ENCODE results near the gene SGMS1.

Gene SGMS1

GRCh38 chr10:50387007-50387731 is 236.6 kb downstream of the SGMS1 start:
- no peak for DNase-seq (ENCODE audit: low spot score)
- in situ Hi-C loops (cut with MboI; ENCODE audit: low pct_unique_long_range_greater_than_20kb, low sequenced_read_pairs, unreplicated experiment): no loop called here
- no peak for TF ChIP-seq CTCF (IDR thresholded peaks at IDR 0.05; ENCODE audit: extremely low read depth, insufficient read depth, missing control alignments)

GRCh38 chr10:50385624-50386023 is 238.1 kb downstream of the SGMS1 start:
- TF ChIP-seq CTCF (IDR thresholded peaks at IDR 0.05; ENCODE audit: extremely low read depth, insufficient read depth, missing control alignments): no peak
- in situ Hi-C loops (cut with MboI; ENCODE audit: low pct_unique_long_range_greater_than_20kb, low sequenced_read_pairs, unreplicated experiment): no loop called here
- no peak for DNase-seq (ENCODE audit: low spot score)

GRCh38 chr10:50384898-50385297 is 238.9 kb downstream of the SGMS1 start:
- DNase-seq (ENCODE audit: low spot score): no peak
- in situ Hi-C loops (cut with MboI; ENCODE audit: low pct_unique_long_range_greater_than_20kb, low sequenced_read_pairs, unreplicated experiment): no loop called here
- no peak for TF ChIP-seq CTCF (IDR thresholded peaks at IDR 0.05; ENCODE audit: extremely low read depth, insufficient read depth, missing control alignments)

- no peak for DNase-seq (ENCODE audit: low spot score)
- no peak for TF ChIP-seq CTCF (IDR thresholded peaks at IDR 0.05; ENCODE audit: extremely low read depth, insufficient read depth, missing control alignments)
- in situ Hi-C loops (cut with MboI; ENCODE audit: low pct_unique_long_range_greater_than_20kb, low sequenced_read_pairs, unreplicated experiment): no loop called here
Observed at GRCh38 chr10:50384238-50384637, 239.5 kb downstream of the SGMS1 start.

GRCh38 chr10:50382576-50383023 is 241.2 kb downstream of the SGMS1 start:
- no peak for TF ChIP-seq CTCF (IDR thresholded peaks at IDR 0.05; ENCODE audit: extremely low read depth, insufficient read depth, missing control alignments)
- no peak for DNase-seq (ENCODE audit: low spot score)
- in situ Hi-C loops (cut with MboI; ENCODE audit: low pct_unique_long_range_greater_than_20kb, low sequenced_read_pairs, unreplicated experiment): no loop called here

GRCh38 chr10:50381642-50382041 is 242.1 kb downstream of the SGMS1 start:
- in situ Hi-C loops (cut with MboI; ENCODE audit: low pct_unique_long_range_greater_than_20kb, low sequenced_read_pairs, unreplicated experiment): no loop called here
- DNase-seq (ENCODE audit: low spot score): no peak
- TF ChIP-seq CTCF (IDR thresholded peaks at IDR 0.05; ENCODE audit: extremely low read depth, insufficient read depth, missing control alignments): no peak

Data from GM13977 (cell line).